NCI-H128 (cell line): Measurements from ENCODE around the gene MYORG.

Source experiments
- DNase-seq: peaks from one replicate; lab custom pipeline; 2025; ENCODE audit not compliant: unreplicated experiment; lab: John Stamatoyannopoulos, UW

The MYORG gene

GRCh38 chr9:34385561-34386230 lies 9.0 kb upstream of the MYORG start:
- no peak for DNase-seq

- no peak for DNase-seq
Measured at GRCh38 chr9:34384368-34385165, 7.9 kb upstream of the MYORG start.

GRCh38 chr9:34383904-34384303 lies 7.2 kb upstream of the MYORG start:
- DNase-seq, result no peak

- no peak for DNase-seq
Measured at GRCh38 chr9:34382879-34383278, 6.2 kb upstream of the MYORG start.

- no peak for DNase-seq
Measured at GRCh38 chr9:34382054-34382453, 5.4 kb upstream of the MYORG start.

GRCh38 chr9:34381323-34381722 lies 4.6 kb upstream of the MYORG start:
- DNase-seq, result no peak

- DNase-seq, result peak; percentile 36
Measured at GRCh38 chr9:34380511-34381315, 4.0 kb upstream of the MYORG start.

- DNase-seq, result no peak
Measured at GRCh38 chr9:34380034-34380510, 3.4 kb upstream of the MYORG start.

- peak; percentile 83 for DNase-seq
Measured at GRCh38 chr9:34379334-34380033, 2.8 kb upstream of the MYORG start.

GRCh38 chr9:34378376-34379060 lies 1.8 kb upstream of the MYORG start:
- no peak for DNase-seq

GRCh38 chr9:34377404-34377746 lies 677 bp upstream of the MYORG start:
- DNase-seq, result no peak

- no peak for DNase-seq
Measured at GRCh38 chr9:34375901-34376595, 650 bp downstream of the MYORG start.

GRCh38 chr9:34374905-34375552 lies 1.7 kb downstream of the MYORG start:
- DNase-seq, result no peak

- DNase-seq, result no peak
Measured at GRCh38 chr9:34374339-34374738, 2.4 kb downstream of the MYORG start.

- DNase-seq, result no peak
Measured at GRCh38 chr9:34373749-34374148, 2.9 kb downstream of the MYORG start.

- no peak for DNase-seq
Measured at GRCh38 chr9:34372467-34373011, 4.2 kb downstream of the MYORG start.

GRCh38 chr9:34371886-34372466 lies 4.7 kb downstream of the MYORG start:
- no peak for DNase-seq

GRCh38 chr9:34370970-34371880 lies 5.5 kb downstream of the MYORG start:
- no peak for DNase-seq
